Hepatic stellate cell (primary cell): ENCODE data around the gene SBK2.
"Not testable (repeated sequence)": the region's sequence is repeated elsewhere in the genome, so short reads cannot be mapped to it uniquely, and the experiment has no call there.

Source experiments
- DNase-seq: peaks from one replicate; pipeline ENCODE4 v3.0.0; 2011; ENCODE audit warnings: low spot score

Gene SBK2

GRCh38 chr19:55500368-55500952 lies 36.5 kb downstream of the SBK2 start:
- no peak for DNase-seq

DNA sequence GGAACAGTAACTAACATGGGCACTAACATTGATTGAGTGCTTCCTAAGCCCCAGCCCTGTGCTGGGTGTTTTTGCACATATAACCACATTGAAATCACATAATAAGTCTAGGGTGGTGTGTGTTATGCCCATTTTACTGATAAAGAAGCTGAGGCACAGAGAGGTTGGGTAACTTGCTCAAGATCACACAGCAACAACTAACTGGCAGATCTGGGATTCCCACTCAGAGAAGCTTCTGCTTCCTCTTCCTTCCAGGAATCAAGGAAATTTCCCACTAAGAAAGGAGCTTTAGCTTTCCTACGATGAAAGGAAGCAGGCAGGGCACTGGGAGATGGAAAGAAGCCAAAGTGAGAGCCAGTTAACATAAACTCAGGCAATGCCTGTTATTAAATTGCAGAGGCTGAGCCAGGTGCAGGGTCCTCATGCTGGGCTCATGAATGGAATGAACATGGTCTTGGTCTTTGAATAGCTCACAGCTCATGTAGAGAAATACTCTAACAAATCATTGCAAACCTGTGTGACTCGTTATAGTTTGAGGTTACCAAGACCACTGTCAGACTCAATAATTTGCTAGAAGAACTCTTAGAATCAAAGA lies 38.6 kb downstream of the SBK2 start:
- DNase-seq: no peak

- DNase-seq: no peak
Measured at GRCh38 chr19:55497763-55498162, 39.2 kb downstream of the SBK2 start.

GRCh38 chr19:55496820-55497219 lies 40.1 kb downstream of the SBK2 start:
- not testable (repeated sequence) for DNase-seq

DNA sequence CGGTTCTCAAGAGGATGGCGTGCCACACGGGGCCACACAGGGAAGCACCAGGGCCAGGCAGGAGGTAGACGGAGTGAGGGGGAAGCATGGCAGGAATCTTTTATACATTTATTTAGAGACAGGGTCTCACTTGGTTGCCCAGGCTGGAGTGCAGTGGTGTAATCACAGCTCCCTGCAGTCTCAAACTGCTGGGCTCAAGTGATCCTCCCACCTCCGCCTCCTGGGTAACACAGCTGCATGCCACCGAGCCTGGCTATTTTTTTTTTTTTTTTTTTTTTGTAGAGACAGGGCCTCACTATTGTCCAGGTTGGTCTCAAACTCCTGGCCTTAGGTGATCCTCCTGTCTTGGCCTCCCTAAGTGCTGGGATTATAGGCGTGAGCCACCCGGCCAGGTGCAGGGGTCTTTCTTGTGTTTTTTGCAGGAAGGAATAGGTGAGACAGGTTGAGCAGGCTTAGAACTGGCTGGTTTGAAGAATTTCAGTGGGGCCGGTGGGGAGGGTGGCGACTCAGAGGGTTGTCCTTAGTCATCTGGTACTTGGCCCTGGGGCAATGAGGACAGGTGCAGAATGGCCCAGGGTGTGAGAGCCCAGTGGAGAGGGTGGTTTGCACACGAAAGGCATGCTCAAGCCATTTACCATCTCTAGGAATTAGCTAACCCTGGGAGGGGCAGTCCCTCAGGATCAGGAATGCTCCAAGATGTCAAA lies 41.1 kb downstream of the SBK2 start:
- DNase-seq: no peak

GRCh38 chr19:55494172-55494761 lies 42.7 kb downstream of the SBK2 start:
- peak; percentile 96 for DNase-seq

DNA sequence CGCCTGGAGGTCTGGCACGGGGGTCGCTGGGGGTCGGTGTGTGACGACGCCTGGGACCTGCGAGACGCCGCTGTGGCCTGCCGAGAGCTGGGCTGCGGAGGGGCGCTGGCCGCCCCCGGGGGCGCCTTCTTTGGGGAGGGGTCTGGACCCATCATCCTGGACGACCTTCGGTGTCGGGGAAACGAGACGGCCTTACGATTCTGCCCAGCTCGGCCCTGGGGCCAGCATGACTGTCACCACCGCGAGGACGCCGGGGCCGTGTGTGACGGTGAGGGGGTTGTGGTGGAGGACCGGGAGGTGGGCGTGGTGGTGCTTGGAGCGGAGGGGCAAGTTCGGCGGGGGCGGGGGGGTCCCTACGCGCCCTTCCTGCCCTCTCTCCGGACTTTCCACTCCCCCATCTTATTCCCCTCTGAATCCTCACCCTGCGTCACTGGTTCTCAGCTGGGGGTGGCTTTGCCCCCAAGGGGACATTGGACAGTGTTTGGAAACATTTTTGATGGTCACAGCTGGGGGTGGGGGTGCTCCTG lies 43.2 kb downstream of the SBK2 start:
- peak; percentile 44 for DNase-seq

DNA sequence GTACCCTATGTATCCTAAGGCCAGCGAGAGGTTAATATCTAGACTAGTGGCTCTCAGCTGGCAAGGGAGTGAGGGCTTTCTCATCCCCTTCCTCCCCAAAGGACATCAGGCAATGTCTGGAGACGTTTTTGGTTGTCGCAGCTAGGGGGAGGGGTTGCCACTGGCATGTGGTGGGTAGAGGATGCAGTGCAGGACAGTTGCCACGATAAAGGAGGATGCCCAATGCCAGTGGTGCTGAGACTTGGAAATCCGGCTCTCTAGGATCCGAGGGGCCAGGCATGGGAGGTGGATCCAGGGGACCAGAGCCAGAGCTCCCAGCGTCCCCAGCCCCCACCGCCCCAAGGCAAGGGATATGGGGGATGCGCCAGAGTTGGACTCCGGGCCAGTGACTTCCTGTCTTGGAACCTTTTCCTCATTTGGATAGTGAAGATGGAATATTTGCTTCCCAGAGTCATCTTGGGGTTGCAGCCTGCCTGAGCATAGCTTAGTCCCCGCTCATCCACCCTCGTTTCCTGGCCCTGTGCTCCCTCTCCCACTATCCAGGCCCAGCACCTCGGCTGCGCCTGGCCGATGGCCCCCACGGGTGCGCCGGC lies 43.8 kb downstream of the SBK2 start:
- DNase-seq: peak; percentile 55

DNA sequence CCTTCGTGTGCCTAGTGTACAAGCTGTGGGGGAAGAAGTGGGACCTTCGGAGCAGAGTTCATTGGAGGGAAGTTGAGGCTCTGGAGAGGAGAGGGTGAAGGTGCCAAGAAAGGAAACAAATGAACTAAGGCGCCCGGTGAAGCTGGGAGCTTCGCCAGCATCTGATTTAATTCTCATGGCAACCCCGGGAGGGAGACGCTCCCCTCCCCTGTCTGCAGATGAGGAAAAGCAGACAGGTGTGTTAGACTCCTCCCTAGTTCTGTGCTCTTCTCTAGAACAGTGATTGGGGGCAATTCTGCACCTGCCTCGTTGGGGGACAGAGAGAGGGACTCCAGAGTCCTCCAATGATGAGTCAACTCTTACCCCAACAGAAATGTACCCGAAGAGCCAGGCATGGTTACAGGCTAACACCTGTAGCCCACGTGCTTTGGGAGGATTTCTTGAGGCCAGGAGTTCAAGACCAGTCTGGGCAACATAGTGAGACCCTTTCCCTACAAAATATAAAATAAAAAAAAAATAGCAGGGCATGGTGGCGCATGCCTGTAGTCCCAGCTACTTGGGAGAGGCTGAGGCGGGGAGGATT lies 44.5 kb downstream of the SBK2 start:
- no peak for DNase-seq

DNA sequence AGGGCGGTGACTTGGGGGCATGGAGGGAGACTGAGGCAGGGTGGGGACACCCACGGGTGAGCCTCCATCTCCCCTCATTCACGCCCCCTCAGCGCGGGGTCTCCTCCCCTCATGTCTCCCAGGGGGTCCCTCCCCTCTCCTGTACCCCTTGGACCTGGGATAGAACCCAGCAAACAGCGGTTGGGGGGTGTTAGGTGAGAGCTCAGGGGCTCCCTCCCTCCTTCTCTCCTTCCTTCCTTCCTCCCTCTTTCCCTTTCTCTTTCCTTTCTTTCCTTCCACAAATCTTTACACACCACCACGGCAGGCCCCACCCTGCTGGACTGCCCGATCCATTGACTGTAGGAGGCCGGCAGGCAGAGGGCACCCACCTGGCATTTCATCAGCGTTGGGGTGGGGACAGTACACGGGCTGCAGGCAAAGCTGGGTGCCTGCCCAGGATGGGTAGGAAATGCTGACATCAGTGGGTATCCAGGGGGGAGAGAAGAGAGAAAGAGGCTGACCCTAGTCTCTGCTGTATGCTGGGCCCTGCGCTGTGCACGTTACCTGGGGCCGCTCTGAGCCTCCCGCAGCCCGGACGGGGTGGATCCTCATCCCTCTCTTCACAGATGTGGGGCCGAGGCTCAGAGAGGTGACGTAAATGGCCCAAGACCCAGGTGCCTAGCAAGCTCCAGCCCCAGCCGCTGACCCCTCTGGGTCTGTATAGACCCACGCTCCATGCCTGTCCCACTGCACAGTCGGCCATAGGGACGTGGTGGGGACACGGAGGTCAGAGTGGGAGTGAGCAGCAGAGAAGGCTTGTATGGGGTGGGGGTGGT lies 45.2 kb downstream of the SBK2 start:
- no peak for DNase-seq

DNA sequence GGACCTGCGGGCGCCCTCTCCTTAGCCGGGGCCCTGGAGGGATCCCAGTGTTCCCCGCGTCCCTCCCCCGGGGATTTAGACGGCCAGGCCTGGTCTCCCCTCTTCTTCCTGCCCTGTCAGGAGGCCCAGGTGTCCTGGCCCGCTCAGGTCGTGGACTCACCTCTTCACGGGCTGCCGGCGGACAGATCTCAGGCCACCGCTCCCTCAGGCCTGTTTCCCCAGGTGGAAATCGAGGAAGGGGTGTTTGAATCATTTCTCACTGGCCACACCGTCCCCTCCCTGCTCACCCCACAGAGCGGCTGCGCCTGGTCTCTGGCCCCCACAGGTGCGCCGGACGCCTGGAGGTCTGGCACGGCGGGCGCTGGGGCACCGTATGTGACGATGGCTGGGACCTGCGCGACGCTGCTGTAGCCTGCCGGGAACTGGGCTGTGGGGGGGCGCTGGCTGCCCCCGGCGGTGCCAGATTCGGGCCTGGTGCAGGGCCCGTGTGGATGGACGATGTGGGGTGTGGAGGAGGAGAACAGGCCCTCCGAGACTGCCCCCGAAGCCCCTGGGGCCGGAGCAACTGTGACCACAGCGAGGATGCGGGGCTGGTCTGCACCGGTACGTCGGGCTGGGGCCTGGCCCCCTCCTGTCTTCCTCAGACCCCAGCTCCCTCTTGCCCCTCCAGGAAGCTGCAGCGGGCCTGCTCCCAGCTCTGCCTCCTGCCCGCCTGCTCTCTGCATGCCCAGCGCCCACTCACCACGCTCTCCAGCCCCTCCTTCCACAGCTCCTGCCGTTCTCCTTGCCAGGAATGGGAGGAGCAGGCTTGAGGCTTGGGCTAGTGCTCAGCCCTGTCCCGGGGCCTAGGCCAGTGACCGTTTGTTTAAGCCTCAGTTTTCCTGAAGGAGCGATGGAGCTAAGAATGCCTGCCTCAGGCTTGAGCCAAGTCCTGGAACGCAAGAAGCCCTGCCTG lies 46.2 kb downstream of the SBK2 start:
- no peak for DNase-seq

DNA sequence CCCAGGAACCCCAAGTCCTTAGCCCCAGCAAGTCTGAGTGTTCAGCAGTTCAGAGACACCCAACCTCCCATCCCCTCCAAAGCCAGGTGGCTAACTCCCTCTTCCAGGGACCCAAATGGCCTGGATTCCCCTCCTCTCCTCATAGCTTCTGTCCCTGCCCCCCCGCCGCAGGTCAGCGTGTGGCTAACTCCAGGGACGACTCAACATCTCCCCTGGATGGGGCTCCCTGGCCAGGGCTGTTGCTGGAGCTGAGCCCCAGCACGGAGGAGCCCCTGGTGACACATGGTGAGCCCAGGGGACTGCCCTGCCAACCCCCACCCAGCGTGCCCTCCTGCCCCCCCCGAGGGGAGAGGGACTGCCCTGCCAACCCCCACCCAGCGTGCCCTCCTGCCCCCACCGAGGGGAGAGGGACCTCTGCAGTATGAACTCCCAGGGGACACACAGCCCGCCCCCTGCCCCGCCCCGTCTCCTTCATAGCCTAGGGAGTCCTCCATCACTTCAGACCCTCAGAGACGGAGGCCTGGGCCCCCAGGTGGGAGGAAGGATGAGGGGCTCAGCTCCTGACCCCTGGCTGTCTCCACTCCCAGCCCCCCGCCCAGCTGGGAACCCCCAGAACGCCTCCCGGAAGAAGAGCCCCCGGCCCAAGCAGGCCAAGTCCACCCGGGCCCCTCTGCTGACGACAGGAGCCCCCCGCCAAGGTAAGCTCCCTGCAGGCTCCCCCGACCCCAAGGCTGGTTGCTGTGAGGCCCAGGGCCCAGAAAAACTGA lies 47.0 kb downstream of the SBK2 start:
- no peak for DNase-seq

- no peak for DNase-seq
Measured at GRCh38 chr19:55488986-55489710, 47.8 kb downstream of the SBK2 start.

- DNase-seq: peak; percentile 69
Measured at GRCh38 chr19:55487924-55488687, 48.8 kb downstream of the SBK2 start, which contains the start of gene SSC5D. Gene SSC5D, plus strand, starts transcription at chr19:55488436. Its CDS starts 154 bp downstream, at chr19:55488590.

GRCh38 chr19:55486971-55487923 lies 49.7 kb downstream of the SBK2 start:
- DNase-seq: peak; percentile 96
